SK-MEL-5 (cell line): Measurements from ENCODE around the gene CDCA5. TPM values are rescaled to one million over a fixed set of nuclear protein-coding genes. Genes with fewer than 3 reads are reported as not detected.

Experiments used
- DNase-seq: peaks from one replicate; pipeline ENCODE4 v3.0.0-alpha.2; 2016; ENCODE audit warnings: low read depth, low spot score
- in situ Hi-C: cut with HindIII; loops from 2 replicates; pipeline ENCODE4 v1.10.0; 2016; ENCODE audit warnings: low sequenced_read_pairs, high pct_unique_total_duplicates, low pct_unique_long_range_greater_than_20kb
- total RNA-seq: library from RNA; depleted of rRNA; stranded (reverse); fragments of >200 nt; shearing (Covaris generic); gene quantifications from 2 replicates; pipeline ENCODE4 v1.2.3, GENCODE V29; 2014

Gene CDCA5
- total RNA-seq, 1 experiment from 2014 or later: 21.7 TPM

GRCh38 chr11:65086809-65087208, 3.0 kb upstream of the CDCA5 start:
- in situ Hi-C loops: no loop called here

GRCh38 chr11:65085446-65085845, 1.6 kb upstream of the CDCA5 start:
- DNase-seq: no peak
- in situ Hi-C loops: no loop called here

More at GRCh38 chr11:65086809-65087208, 3.0 kb upstream of the CDCA5 start:
- DNase-seq: no peak

DNA sequence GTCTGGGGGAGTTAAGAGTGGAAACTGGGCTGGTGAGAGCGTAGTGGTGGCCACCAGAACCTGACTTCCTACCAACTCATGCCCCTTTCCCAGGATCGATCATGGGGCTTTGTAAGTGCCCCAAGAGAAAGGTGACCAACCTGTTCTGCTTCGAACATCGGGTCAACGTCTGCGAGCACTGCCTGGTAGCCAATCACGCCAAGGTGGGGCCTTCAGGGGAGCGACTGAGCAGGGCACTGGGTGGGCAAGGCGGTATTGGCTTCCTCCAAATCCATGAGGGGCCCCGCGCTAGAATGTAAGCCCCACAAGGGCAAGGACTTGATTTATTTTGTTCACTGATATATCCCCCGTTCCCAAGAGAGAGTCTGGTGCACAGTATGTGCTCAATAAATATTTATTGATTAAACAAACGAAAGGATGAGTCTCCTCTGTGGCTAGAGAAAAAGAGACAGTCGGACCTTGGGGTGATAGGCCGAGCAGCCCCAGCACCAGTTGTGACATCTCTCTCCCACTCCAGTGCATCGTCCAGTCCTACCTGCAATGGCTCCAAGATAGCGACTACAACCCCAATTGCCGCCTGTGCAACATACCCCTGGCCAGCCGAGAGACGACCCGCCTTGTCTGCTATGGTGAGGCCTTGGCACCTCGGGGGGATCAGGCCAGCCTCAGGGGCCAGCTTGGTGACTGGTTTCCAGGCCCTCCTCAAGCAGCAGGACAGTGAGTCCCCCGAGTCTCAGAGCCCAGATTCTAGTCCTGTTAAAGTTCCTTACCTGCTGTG, 947 bp upstream of the CDCA5 start:
- DNase-seq: no peak
- in situ Hi-C loops: no loop called here

DNA sequence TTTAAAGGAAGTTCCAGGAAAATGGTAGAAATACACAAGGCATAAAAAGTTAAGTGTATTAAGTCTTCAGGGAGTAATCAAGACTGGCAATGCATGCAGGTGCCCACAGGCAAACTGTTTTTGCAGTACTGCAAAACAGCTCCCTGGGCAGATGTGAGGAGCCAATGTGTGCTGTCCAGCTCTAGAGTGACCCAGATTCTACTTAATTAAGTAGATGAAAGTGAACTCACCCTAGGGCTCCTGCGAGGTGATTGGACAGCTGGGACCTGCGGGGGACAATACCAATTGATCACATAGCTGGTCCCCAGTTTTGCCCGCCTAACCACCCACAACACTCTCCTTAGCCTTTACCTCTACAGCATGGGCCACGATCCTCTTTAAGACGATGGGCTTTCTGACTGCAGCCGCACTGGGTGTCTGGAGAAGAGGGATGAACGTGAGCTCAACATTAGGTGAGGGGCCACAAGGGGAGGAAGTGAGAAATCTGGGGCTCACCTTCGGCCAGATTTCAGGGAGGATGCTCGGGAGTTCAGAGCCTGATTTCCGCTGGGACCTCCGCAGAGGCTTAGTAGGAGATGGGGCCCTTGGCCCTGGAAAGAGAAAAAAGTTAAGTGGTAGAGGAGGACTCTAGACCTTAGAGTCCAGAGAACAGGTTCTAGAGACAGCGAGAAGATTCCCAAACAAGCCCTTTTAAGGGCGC, 556 bp downstream of the CDCA5 start:
- in situ Hi-C loops: no loop called here
- DNase-seq: no peak

DNA sequence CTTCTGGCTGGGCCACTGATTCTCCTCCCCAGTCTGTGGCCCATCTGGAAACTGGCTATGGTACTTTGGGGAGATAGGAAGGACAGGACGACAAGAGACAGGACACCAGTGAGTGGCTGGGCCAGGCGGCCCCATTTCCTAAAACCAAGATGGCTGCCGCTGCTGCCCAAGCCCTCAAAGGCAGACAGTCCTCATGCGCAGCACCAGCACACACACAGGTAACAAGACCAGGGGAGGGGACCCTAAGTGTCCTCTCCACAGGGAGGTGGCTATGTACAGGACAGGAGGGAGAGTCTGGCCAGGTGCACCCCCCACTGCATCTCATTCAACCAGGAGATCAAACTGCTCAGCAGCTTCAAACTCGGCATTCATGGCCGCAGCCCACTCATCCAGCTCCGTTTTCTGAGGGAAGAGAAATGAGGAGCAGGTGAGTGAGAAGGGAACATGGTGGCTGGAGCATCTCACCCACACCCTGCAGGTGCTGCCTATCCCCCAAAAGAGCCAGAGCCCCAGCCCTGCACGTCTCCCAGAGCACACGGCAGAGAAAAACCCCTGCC, 5.0 kb downstream of the CDCA5 start:
- DNase-seq: no peak
- in situ Hi-C loops: no loop called here

DNA sequence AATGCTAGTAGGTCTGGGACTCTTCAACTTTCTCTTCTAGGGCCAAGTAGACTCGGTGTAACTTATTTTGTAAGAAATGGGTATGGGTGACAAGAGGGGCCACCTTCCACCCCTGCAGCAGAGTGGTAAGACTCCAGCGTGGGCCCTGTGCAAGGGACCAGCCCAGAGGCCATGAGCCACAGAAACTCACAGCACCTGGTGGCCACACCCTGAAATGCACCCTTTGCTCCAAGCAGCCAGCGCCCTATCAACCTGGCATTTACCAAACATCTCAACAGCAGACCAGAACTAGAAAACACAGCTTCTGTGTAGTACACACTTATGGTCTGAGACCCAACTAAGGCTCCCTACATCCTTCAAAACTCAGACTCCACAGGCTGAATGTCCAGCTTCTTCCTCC, 5.7 kb downstream of the CDCA5 start:
- in situ Hi-C loops: no loop called here
- peak; percentile 56 for DNase-seq

- in situ Hi-C loops: no loop called here
- no peak for DNase-seq
Measured at GRCh38 chr11:65077451-65077850, 6.4 kb downstream of the CDCA5 start.

GRCh38 chr11:65072631-65072966, 11.2 kb downstream of the CDCA5 start:
- no peak for DNase-seq
- in situ Hi-C loops: no loop called here

DNA sequence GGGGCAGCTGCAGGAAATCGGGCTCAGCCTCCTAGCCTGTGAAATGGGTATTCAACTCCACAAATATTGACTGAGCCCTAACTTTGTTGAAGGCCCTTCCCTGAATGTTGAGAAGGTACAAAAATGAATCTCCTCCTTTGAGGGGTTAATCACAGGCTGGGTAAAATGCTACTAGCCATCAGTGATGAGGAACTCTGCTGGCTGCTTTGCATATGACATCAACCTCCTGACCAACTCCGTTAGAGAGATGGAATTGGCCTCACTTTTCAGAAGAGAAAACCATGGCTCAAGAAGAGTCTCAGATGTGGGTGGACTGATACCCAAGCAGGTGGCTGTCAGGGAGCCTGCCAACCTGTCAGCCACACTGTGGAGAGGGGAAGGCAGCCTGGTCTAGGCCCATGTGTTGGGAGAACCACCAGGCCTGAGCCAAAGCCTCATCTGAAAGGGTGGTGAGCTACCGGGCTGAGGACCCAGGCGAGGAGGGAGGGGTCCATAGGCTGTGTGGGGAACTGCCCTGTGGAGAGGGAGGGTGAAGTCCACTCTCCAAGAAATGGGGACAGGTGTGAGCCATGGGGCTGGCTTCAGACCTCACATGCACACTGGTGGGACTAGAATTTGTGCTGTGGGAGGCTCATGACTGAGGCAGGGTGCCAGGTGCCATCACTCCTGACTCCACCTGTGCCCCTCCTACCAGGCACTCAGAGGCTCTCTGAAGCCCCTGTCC, 11.8 kb downstream of the CDCA5 start:
- in situ Hi-C loops: no loop called here
- no peak for DNase-seq

- in situ Hi-C loops: no loop called here
- no peak for DNase-seq
Measured at GRCh38 chr11:65069217-65069616, 14.6 kb downstream of the CDCA5 start.

GRCh38 chr11:65067446-65067845, 16.4 kb downstream of the CDCA5 start:
- in situ Hi-C loops: no loop called here
- DNase-seq: no peak

DNA sequence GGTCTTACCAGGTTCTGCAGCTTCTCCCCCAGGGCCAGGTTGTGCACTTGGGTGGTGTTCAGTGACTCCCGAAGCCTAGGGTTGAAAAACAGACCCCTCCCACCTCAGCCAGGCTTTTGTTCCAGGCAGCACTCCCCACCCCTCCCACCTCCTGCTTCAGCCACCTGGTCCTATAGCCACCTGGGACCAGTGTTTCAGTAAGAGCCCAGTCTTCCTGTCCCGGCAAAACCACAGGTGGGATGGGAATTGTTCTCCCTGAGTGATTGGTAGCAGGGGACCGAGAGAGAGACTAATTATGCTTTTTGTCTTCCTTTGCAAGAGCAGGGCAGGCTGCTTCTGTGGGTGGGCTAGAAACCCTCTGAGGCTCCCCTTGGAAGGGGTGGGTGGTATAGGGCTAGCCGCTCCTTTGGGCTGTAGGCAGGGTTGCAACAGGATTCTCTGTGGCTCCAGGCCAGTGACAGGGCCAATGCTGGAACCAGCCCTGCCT, 17.0 kb downstream of the CDCA5 start:
- in situ Hi-C loops: no loop called here
- no peak for DNase-seq

GRCh38 chr11:65066315-65066714, 17.5 kb downstream of the CDCA5 start:
- in situ Hi-C loops: no loop called here
- DNase-seq: no peak

GRCh38 chr11:65065851-65066250, 18.0 kb downstream of the CDCA5 start:
- no peak for DNase-seq
- in situ Hi-C loops: no loop called here

DNA sequence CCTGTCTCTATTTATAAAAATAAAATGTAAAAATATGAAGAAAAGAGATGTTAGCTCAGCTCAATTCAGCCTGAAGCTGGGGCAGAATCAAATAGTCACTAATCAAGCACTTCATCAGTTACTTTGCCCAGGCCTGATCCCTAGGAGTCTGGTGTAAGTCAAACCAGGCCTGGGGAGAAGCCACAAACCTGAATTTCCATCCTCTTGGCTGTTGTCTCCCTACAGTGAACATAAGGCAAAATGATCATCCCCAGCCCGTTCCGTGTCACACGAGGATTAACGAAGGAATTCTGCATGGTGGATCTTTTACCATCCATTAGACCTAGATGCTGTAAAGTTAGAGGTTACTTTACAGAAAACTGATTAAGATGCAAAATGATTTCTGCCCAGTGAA, 19.0 kb downstream of the CDCA5 start:
- in situ Hi-C loops: no loop called here

GRCh38 chr11:65063532-65063931, 20.3 kb downstream of the CDCA5 start:
- DNase-seq: no peak
- in situ Hi-C loops: no loop called here

More for the DNA sequence above, 19.0 kb downstream of the CDCA5 start:
- no peak for DNase-seq

- DNase-seq: peak; percentile 54
- in situ Hi-C loops: no loop called here
Measured at GRCh38 chr11:65060913-65061408, 22.9 kb downstream of the CDCA5 start.
